WTC11 (cell line): Measurements from ENCODE around the gene BMP10.

Experiments
- ATF1 ChIP-seq: sonication (generic); formaldehyde crosslinking; IDR thresholded peaks from 2 replicates; pipeline ENCODE4 v1.8.1; 2023; ENCODE audit warnings: mild to moderate bottlenecking, moderate library complexity, missing genetic modification reagents
- CBFB ChIP-seq: sonication (generic); formaldehyde crosslinking; IDR thresholded peaks from 2 replicates; pipeline ENCODE4 v1.8.1; 2022; ENCODE audit warnings: mild to moderate bottlenecking, low read depth, missing genetic modification reagents
- CTCF ChIP-seq: fragments of 200-600 bp; IDR thresholded peaks from 2 replicates; pipeline ENCODE4 v1.8.0; 2022; ENCODE audit warnings: antibody characterized with exemption
- ESRRA ChIP-seq: sonication (generic); formaldehyde crosslinking; IDR thresholded peaks from 2 replicates; pipeline ENCODE4 v1.8.1; 2022; ENCODE audit warnings: mild to moderate bottlenecking, missing genetic modification reagents, borderline replicate concordance
- MAX ChIP-seq: sonication (generic); formaldehyde crosslinking; IDR thresholded peaks from 2 replicates; pipeline ENCODE4 v1.8.0; 2022; ENCODE audit warnings: mild to moderate bottlenecking, missing genetic modification reagents
- MLX ChIP-seq: sonication (generic); formaldehyde crosslinking; IDR thresholded peaks from 2 replicates; pipeline ENCODE4 v1.8.1; 2023; ENCODE audit warnings: mild to moderate bottlenecking, missing genetic modification reagents, moderate library complexity
- NFE2L1 ChIP-seq: sonication (generic); formaldehyde crosslinking; IDR thresholded peaks from 2 replicates; pipeline ENCODE4 v1.8.1; 2023; ENCODE audit warnings: missing genetic modification reagents

GRCh38 chr2:68857202-68857845 is 13.9 kb downstream of the BMP10 start:
- TF ChIP-seq MLX (CRISPR knock-in tag) (no peak), NFE2L1 (CRISPR knock-in tag) (no peak), CTCF (no peak), ESRRA (CRISPR knock-in tag) (no peak), ATF1 (CRISPR knock-in tag) (no peak), MAX (CRISPR knock-in tag) (no peak), CBFB (CRISPR knock-in tag) (no peak)
